RWPE1 (cell line): ENCODE measurements around the gene KRT4.

ENCODE experiments used
- CTCF ChIA-PET: fragments of 350-600 bp; sonication (Branson Sonifier 250); formaldehyde crosslinking; extraction: SDS; loops from one replicate; lab custom pipeline; 2021; lab: Yijun Ruan, JAX
- POLR2A ChIA-PET: fragments of 400-600 bp; formaldehyde crosslinking; extraction: SDS; loops from one replicate; lab custom pipeline; 2020; ENCODE audit warnings: antibody characterized with exemption; ENCODE audit not compliant: low non-redundant PET; lab: Yijun Ruan, JAX
- DNase-seq: peaks from one replicate; pipeline ENCODE4 v3.0.0; 2012; ENCODE audit warnings: low spot score
- H3K27ac ChIP-seq: fragments of 450-650 bp; 2 replicates; pipeline ENCODE4 v1.5.1; 2017
- TF ChIP-seq, protein P1 (sequence below): fragments of 450-650 bp; conservative IDR thresholded peaks from 2 replicates; pipeline ENCODE4 v1.5.1; 2017; ENCODE audit warnings: low read depth, mild to moderate bottlenecking

Gene KRT4

DNA sequence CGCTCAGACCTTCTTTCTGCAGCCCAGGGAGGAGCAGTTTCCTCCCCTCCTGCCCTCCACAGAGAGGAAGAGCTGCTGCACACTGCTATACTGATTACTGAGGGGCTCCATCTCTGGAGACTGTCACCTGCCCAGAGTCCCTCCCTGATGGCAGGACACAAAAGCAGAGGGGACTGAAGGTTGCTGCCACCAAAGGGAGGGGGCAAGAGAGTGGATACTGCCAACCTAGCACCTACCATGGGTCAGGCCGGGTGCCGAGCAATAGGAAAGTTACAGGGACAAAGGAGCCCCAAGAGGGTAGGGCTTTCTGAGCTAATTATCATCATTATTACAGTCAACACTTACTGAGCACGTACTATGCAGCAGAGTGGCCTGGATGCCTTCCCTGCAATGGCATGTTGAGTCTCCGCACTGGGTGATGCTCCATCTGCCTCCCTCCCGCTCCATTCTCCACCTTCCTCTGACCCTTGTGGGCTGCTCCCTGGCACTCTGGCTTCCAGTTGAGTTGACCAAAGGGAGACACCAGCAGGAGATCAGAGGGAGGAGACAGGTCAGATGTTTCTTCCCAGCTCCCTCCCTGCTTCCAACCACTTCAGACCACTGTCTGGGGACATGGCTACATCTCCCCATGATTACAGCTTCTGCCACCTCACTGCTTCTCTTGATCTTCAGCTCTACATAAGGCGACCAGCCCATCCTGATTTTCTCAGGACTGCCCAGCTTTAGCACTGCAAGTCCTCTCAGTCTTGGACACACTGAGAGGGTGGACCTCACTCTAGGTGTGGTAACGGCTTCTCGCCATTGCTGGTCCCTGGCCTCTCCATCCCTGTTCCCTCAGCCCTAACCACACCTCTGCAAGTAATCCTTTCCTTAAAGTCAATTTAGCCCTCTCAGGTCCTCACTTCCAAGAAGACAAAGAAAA lies 22.8 kb upstream of the KRT4 start:
- H3K27ac ChIP-seq, result no peak overlapping the region
- ChIA-PET POLR2A (no interaction called here), CTCF (interaction anchor here (0.6 to 0.7 kb wide), 2 partner anchors 29 to 703 kb away, joined by 3 read pairs; no protein-coding TSS in a partner anchor)
- DNase-seq, result no peak
- TF ChIP-seq, protein P1, sequence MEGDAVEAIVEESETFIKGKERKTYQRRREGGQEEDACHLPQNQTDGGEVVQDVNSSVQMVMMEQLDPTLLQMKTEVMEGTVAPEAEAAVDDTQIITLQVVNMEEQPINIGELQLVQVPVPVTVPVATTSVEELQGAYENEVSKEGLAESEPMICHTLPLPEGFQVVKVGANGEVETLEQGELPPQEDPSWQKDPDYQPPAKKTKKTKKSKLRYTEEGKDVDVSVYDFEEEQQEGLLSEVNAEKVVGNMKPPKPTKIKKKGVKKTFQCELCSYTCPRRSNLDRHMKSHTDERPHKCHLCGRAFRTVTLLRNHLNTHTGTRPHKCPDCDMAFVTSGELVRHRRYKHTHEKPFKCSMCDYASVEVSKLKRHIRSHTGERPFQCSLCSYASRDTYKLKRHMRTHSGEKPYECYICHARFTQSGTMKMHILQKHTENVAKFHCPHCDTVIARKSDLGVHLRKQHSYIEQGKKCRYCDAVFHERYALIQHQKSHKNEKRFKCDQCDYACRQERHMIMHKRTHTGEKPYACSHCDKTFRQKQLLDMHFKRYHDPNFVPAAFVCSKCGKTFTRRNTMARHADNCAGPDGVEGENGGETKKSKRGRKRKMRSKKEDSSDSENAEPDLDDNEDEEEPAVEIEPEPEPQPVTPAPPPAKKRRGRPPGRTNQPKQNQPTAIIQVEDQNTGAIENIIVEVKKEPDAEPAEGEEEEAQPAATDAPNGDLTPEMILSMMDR, result no peak

DNA sequence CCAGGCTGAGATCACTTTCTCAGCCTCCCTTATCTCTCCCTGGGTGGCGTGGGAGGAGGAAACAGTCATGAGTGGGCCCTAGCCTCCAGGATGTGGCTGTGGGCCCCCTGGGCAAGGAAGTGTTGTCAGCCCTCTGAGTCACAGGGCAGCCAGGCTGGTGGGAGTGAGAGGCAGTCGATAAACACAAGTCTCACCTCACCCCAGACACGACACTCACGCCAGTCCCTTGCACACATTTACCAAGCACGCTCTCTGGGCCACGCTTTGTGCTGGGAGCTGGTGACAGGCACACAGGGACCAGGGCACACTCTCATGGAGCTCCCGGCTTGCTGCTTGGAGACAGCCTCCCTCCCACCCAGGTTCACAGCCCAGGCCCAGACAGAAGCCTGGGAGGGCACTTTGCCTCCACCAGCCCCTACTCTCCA lies 22.1 kb upstream of the KRT4 start:
- POLR2A ChIA-PET, result no interaction called here
- DNase-seq, result no peak
- CTCF ChIA-PET, result no interaction called here

DNA sequence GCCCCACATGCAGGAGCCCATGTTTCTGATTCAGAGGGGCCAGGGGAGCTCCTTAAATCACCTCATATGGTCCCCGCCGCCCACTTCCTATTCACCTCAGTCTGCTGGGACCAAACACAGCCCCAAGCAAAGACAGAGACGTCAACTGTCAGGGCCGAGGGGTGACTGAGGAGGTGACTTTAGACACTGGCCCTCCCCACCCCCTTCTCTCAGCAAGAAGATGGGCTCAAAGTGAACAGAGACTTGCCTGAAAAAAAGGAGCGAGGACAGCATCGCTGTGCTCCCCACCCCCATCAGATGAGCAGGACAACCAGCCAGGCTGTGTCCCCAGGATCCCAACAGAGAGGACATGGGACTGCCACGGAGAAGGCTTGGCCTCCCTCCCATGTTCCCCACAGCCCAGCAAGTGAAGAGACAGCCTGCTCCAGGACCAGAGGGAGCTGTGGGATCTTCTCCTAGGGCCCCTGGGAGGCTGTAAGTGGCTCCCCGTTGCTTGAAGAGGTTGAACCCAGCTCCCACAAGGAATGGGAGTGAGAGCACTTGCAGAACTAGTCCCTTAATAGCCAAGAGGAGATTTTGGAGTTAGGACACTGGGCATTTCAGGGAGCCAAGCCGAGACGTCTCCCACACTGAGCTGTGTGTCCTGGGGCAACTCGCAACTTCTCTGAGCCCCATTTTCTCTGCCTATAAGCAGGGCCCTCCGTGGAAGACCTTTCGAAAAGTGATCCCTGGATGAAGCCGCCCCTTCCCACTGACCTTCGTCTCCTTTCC lies 21.5 kb upstream of the KRT4 start:
- TF ChIP-seq, protein P1, result no peak
- no peak for DNase-seq
- H3K27ac ChIP-seq, result no peak overlapping the region
- ChIA-PET CTCF (no interaction called here), POLR2A (no interaction called here)

More for the DNA sequence above, 22.1 kb upstream of the KRT4 start:
- H3K27ac ChIP-seq, result no peak overlapping the region
- TF ChIP-seq, protein P1, result no peak

DNA sequence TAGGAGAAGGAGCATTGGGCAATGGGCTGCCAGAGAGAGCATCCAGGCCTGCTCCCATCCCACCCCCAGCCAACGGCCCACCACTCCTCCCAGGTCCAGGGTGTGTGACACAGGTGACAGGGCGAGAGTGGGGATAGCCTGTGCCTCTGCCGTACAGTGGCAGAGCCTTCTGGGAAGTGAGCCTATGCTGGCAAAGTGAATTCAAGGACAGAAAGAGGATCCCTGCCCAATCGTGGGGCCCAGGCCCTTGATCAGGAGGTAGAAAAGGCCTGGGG lies 20.7 kb upstream of the KRT4 start:
- ChIA-PET POLR2A (no interaction called here), CTCF (interaction anchor here (1.1 kb wide), 1 partner anchor 462 kb away, joined by 3 read pairs; no protein-coding TSS in a partner anchor)
- no peak overlapping the region for H3K27ac ChIP-seq
- TF ChIP-seq, protein P1, result no peak
- DNase-seq, result no peak

DNA sequence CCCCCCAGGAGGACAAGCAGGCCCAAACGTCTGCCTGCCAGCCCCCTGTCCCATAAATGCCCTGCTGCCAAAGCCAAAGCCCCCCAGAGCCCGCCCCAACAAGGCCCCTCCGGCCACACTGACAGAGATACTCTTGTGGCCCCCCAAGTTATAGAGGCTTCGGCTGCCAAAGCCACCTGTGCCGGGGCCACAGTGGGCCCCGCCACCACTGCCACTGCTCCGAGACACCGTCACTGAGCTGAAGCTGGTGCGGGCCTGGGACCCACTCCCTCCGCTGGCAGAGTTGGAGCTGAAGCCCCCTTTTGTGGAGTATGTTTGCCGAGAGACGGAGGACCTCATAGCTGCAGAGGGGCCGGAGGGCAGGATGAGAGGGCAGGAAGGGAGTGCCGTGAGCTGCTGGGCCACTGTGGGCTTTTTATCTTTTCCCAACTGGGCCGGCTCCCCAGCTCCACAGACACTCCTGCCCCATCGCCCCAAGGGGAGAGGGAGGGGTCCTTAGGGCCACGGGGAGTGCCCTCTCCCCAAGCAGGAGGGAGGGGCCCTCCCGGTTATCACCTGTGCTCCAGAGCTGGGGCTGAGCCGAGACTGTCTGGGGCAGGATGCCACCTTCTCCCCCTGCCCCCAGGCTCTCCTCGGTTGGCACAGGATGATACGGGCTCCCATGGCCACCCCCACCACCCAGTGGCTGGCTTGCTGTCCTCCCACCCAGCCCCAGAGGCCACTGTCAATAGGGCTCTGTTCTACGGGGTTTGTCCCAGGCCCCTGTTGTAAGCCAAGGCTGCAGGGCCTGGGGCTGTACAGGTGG lies 20.2 kb upstream of the KRT4 start, which contains the start of gene KRT79:
Gene KRT79, minus strand, starts transcription at position 390 of the 805 bp plus-strand sequence. Its CDS starts 51 bp downstream, at position 339.
- ChIA-PET CTCF (interaction anchor here (0.5 to 1.1 kb wide), 4 partner anchors 237 to 678 kb away, joined by 3 to 6 read pairs (median 4); no protein-coding TSS in a partner anchor), POLR2A (no interaction called here)
- no peak for DNase-seq
- no peak within 1 kb of the TSS for H3K27ac ChIP-seq
- TF ChIP-seq, protein P1, result no peak
